Activated CD4-positive, alpha-beta T cell treated with anti-CD3 and anti-CD28 coated beads for 36 hours (primary cell): ENCODE results near the gene AAGAB. TPM values are rescaled to one million over a fixed set of nuclear protein-coding genes. Genes with fewer than 3 reads are reported as not detected.
"Not testable (repeated sequence)": the region's sequence is repeated elsewhere in the genome, so short reads cannot be mapped to it uniquely, and the experiment has no call there.

Experiments used
- ATAC-seq: fragments of 200-7000 bp; cut with Tn5 transposase; one replicate; pipeline ENCODE4 v1.10.0; 2021; ENCODE audit warnings: mild to moderate bottlenecking, moderate library complexity
- CTCF ChIA-PET: fragments of 350-600 bp; sonication (Branson Sonifier 250); formaldehyde crosslinking; loops from one replicate; lab custom pipeline; 2021; ENCODE audit warnings: antibody characterized with exemption; lab: Charles Lee
- POLR2A ChIA-PET: fragments of 350-600 bp; sonication (Branson Sonifier 250); formaldehyde crosslinking; loops from one replicate; lab custom pipeline; 2021; ENCODE audit warnings: antibody characterized with exemption, inconsistent platforms; lab: Charles Lee
- DNase-seq: peaks from one replicate; pipeline ENCODE4 v3.0.0-alpha.2; 2020
- H3K27ac Mint-ChIP-seq: one replicate; pipeline ENCODE4 v1.8.0; 2021; ENCODE audit warnings: mixed read lengths
- H3K27me3 Mint-ChIP-seq: one replicate; pipeline ENCODE4 v1.8.0; 2021; ENCODE audit warnings: mixed read lengths
- H3K36me3 Mint-ChIP-seq: one replicate; pipeline ENCODE4 v1.8.0; 2021; ENCODE audit warnings: low read depth, mixed read lengths
- H3K4me1 Mint-ChIP-seq: one replicate; pipeline ENCODE4 v1.8.0; 2021; ENCODE audit warnings: mixed read lengths
- H3K4me3 Mint-ChIP-seq: one replicate; pipeline ENCODE4 v1.8.0; 2021; ENCODE audit warnings: mild to moderate bottlenecking, moderate library complexity, mixed read lengths
- H3K9me3 Mint-ChIP-seq: one replicate; pipeline ENCODE4 v1.8.0; 2021; ENCODE audit warnings: low read depth, mixed read lengths
- intact Hi-C, 2 experiments: fragments of 100-400 bp; cut with DNase I in 1 of 2; cut with micrococcal nuclease in 1 of 2; formaldehyde crosslinking; loops; one replicate each; pipeline versions ENCODE4 v1.14.2 to v1.15.1; 2022 to 2024; cut with DNase I, micrococcal nuclease
- total RNA-seq, 2 experiments: library from RNA; stranded (reverse); gene quantifications; one replicate each; pipeline ENCODE4 v1.2.3, GENCODE V29; 2021

The AAGAB gene
- total RNA-seq, 2 experiments from 2014 or later, result 43.9 to 48.6 TPM

DNA sequence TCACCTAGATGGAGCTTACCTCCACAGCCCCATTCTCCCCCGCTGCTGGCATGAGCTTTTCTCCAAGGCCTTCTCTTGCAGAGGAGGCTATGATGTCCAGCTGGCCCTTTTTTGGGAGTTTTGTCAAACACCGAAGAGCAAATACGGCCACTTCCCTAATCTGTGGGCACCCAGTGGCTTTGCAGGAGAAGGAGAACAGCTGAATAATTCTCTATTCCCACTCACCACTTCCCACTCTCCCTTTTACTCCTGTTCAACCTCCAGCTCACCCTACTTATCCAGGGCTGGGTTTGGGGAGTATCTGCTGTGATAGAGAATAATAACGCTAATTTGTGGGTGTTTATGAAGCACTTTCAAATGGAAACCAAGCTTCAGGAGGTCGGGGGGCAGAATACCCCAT is 93.0 kb downstream of the AAGAB start:
- POLR2A ChIA-PET, result no interaction called here
- CTCF ChIA-PET, result interaction anchor here (1.1 to 1.4 kb wide), 3 partner anchors 10 to 215 kb away, joined by 3 to 6 read pairs (median 5); no protein-coding TSS in a partner anchor
- peaks cover 16% of the 10 kb centered on the region for H3K4me1 Mint-ChIP-seq
- no peak overlapping the region for H3K27ac Mint-ChIP-seq
- H3K4me3 Mint-ChIP-seq, result no peak overlapping the region
- intact Hi-C loops, result no loop called here
- DNase-seq, result no peak
- no peak for ATAC-seq
- no peaks in the 10 kb centered on the region for H3K27me3 Mint-ChIP-seq
- H3K9me3 Mint-ChIP-seq, result no peaks in the 10 kb centered on the region
- H3K36me3 Mint-ChIP-seq, result peaks cover 6% of the 10 kb centered on the region

DNA sequence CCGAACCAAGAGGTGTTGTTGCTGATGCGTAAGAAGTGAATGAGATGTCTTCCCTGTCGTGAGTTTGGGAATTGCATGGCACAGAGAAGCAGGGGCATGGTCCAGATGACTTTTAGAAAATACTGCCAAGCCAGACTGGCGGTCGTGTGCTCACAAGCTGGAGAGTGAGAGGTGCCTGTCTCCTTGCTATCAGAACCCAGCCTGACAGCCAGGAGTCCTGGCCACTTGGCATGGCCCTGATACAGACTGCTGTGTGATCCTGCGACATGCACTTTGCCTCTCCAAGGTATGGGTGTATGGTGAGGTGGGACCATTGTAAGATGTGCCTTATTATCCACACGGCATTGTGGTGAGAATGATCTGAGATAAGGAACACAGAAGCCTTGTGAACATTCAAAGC is 96.1 kb downstream of the AAGAB start:
- peaks cover 25% of the 10 kb centered on the region for H3K4me1 Mint-ChIP-seq
- ChIA-PET POLR2A (no interaction called here), CTCF (no interaction called here)
- peaks cover 19% of the 10 kb centered on the region for H3K36me3 Mint-ChIP-seq
- no peaks in the 10 kb centered on the region for H3K9me3 Mint-ChIP-seq
- DNase-seq (no peak), ATAC-seq (no peak)
- no peak overlapping the region for H3K4me3 Mint-ChIP-seq
- peak overlapping the region; percentile 0 for H3K27ac Mint-ChIP-seq
- H3K27me3 Mint-ChIP-seq, result no peaks in the 10 kb centered on the region
- intact Hi-C loops, result no loop called here

DNA sequence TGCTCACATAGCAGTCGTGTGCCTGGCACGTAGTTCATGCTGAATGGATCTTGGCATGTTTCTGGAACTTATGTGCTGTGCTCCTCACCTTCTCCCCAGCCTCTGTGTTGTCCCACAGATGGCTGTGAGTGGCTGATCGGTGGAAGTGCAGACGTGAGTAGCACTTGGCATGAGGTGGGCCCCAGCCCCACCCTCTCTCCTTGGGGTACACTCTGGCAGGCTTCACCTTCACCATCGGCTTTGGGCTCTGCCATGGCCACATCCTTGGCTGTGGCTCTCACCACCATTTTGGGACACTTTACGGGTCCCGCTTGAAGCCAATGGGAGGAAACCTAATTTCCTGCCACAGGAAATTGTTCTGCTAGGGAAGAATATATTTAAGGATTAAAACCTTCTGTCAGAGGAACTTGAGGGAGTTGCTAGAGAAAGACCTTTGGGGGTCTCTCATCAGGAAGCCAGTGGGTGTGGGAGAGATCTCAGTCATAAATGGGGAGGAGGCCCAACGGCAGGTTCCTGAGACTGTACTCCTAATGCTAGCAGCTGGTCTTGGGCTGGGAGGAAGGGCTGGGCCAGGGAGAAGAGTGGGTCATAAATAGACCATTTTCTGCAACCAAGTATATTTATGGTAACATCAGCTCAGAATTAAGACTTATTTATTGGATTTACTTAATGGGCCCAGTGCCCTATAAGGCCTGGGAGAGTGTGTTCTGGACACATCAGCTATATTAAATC is 96.8 kb downstream of the AAGAB start:
- Mint-ChIP-seq H3K4me3 (no peak overlapping the region), H3K36me3 (peaks cover 21% of the 10 kb centered on the region), H3K9me3 (no peaks in the 10 kb centered on the region), H3K27ac (peak overlapping the region; percentile 16), H3K27me3 (no peaks in the 10 kb centered on the region), H3K4me1 (peaks cover 25% of the 10 kb centered on the region)
- DNase-seq (no peak), ATAC-seq (no peak)
- CTCF ChIA-PET, result no interaction called here
- intact Hi-C loops, result no loop called here
- POLR2A ChIA-PET, result no interaction called here

DNA sequence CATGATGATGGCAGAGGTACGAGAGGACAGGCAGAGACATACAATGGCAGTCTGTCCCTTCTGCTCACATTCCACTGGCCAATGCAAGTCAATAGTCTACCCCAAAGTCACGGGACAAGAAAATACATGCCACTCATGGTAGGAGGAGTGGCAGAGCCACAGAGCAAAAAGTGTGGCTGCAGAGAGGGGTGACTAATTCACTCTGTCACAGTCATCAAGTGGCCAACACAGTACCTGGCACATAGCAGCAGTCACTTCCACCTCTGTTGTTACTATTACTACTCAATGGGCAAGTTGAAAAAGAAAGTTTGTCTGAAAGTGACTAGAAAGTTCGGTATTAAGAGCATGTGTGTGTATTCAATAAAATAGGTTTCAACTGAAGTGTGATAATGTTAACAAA is 97.6 kb downstream of the AAGAB start:
- H3K27me3 Mint-ChIP-seq, result no peaks in the 10 kb centered on the region
- DNase-seq (no peak), ATAC-seq (peak; percentile 84)
- ChIA-PET CTCF (interaction anchor here (0.7 kb wide), 1 partner anchor 138 kb away, joined by 3 read pairs; no protein-coding TSS in a partner anchor), POLR2A (no interaction called here)
- no peaks in the 10 kb centered on the region for H3K9me3 Mint-ChIP-seq
- intact Hi-C loops, result no loop called here
- H3K4me1 Mint-ChIP-seq, result peaks cover 31% of the 10 kb centered on the region
- H3K4me3 Mint-ChIP-seq, result no peak overlapping the region
- no peak overlapping the region for H3K27ac Mint-ChIP-seq
- peaks cover 21% of the 10 kb centered on the region for H3K36me3 Mint-ChIP-seq

DNA sequence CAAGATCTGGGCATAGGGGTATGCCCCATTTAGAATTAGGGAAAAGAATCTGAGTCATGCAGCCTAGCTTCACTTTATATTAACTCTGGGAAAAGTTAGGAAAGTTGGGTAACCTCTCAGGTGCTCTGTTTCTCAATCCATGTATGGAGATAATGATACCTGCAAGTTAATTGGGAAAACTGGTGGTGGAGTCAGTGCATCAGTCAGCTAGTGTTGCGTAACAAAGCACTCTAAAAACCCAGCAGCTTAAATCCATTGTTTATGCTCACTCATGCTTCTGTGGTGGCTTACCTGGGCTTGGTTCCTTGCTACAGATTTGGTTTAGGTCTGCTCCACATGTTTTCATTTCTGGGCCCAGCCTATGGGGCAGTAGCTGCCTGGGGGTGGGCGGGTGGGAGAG is 98.0 kb downstream of the AAGAB start:
- Mint-ChIP-seq H3K27me3 (no peaks in the 10 kb centered on the region), H3K27ac (no peak overlapping the region), H3K9me3 (no peaks in the 10 kb centered on the region), H3K4me1 (peaks cover 31% of the 10 kb centered on the region), H3K4me3 (no peak overlapping the region), H3K36me3 (peaks cover 21% of the 10 kb centered on the region)
- intact Hi-C loops, result no loop called here
- CTCF ChIA-PET, result interaction anchor here (0.6 to 1.3 kb wide), 3 partner anchors 16 to 138 kb away, joined by 3 to 4 read pairs (median 3); no protein-coding TSS in a partner anchor
- no peak for DNase-seq
- POLR2A ChIA-PET, result no interaction called here
- ATAC-seq, result peak; percentile 9

DNA sequence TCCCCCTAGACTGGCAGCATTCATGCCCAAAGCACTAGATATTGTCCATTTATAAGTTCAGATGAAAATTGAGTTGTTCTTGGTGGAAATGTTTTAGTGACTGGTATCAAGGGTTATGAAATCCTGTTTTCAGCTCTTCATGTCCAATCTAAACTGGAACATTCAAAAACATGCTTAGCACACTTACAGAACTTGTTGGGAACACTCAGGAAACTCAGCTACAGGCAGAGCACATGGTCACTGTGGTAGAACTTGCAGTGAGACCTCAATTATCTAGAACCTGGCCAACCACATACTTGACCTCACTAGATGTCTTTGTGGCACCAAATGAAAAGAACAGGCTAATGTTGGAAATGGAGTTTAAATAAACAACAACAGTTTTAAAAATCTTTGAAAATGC is 100.2 kb downstream of the AAGAB start:
- Mint-ChIP-seq H3K27ac (no peak overlapping the region), H3K27me3 (no peaks in the 10 kb centered on the region), H3K4me3 (no peak overlapping the region), H3K36me3 (peaks cover 21% of the 10 kb centered on the region), H3K4me1 (peaks cover 45% of the 10 kb centered on the region), H3K9me3 (no peaks in the 10 kb centered on the region)
- ChIA-PET POLR2A (interaction anchor here (0.7 kb wide), 1 partner anchor 88 kb away, joined by 3 read pairs; no protein-coding TSS in a partner anchor), CTCF (interaction anchor here (1.1 kb wide), 1 partner anchor 16 kb away, joined by 3 read pairs; no protein-coding TSS in a partner anchor)
- intact Hi-C loops, result no loop called here
- ATAC-seq (no peak), DNase-seq (no peak)

DNA sequence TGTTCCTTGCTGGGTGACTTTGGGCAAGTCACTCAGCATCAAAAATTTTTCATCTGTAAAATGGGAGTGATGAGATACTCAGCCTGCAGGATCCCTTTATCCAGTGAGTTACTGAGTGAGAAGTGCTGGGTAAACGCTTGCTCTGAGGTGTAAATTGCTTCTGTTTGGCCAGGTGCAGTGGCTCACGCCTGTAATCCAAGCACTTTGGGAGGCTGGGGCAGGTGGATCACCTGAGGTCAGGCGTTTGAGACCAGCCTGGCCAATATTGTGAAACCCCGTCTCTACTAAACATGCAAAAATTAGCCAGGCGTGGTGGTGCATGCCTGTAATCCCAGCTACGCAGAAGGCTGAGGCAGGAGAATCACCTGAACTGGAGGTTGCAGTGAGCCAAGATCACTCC is 101.4 kb downstream of the AAGAB start:
- CTCF ChIA-PET, ATAC-seq, H3K27me3 Mint-ChIP-seq, DNase-seq, intact Hi-C loops, H3K9me3 Mint-ChIP-seq, H3K4me3 Mint-ChIP-seq, H3K27ac Mint-ChIP-seq: not testable (repeated sequence)
- peaks cover 57% of the 10 kb centered on the region for H3K4me1 Mint-ChIP-seq
- POLR2A ChIA-PET, result interaction anchor here (0.5 kb wide), 1 partner anchor 17 kb away, joined by 3 read pairs; no protein-coding TSS in a partner anchor
- peaks cover 21% of the 10 kb centered on the region for H3K36me3 Mint-ChIP-seq

DNA sequence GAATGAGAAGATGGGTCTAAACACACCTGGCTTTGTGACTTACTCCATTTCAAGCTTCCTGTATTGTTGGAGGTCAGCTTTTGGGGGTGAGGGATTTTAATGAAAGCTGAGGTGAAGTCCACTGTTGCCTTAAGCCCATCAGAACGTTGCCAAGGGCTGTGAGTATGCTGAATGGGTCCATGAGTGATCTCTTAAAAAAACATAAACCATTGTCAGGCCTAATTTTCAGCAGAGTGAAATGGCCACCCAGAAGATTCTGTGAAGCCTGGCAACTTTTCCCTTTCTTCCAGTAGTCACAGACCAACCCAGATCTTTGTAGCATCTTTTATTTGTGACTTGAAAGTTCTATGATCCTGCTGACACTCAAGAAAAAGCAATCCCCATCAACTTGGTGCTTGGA is 102.0 kb downstream of the AAGAB start:
- H3K27ac Mint-ChIP-seq, result peak overlapping the region; percentile 10
- no peaks in the 10 kb centered on the region for H3K27me3 Mint-ChIP-seq
- intact Hi-C loops, result no loop called here
- no peaks in the 10 kb centered on the region for H3K9me3 Mint-ChIP-seq
- H3K4me3 Mint-ChIP-seq, result no peak overlapping the region
- ChIA-PET POLR2A (interaction anchor here (0.5 kb wide), 1 partner anchor 16 kb away, joined by 3 read pairs; no protein-coding TSS in a partner anchor), CTCF (interaction anchor here (0.5 kb wide), 1 partner anchor 18 kb away, joined by 3 read pairs; no protein-coding TSS in a partner anchor)
- H3K36me3 Mint-ChIP-seq, result peaks cover 21% of the 10 kb centered on the region
- peaks cover 58% of the 10 kb centered on the region for H3K4me1 Mint-ChIP-seq
- ATAC-seq (no peak), DNase-seq (no peak)

Other genes starting within 250 kb of the AAGAB start
- gene SMAD3, start 189.1 kb downstream of the AAGAB start, total RNA-seq, result 10 to 100 TPM; 33.7 to 40.8 TPM
- 1 to 10 TPM; 1.8 to 2.1 TPM for gene IQCH, start 125 bp upstream of the AAGAB start, total RNA-seq